Activated CD4-positive, alpha-beta T cell treated with anti-CD3 and anti-CD28 coated beads, Interleukin-10, Interleukin-2, amounts not matched to agents 100 ng/mL and 50 ng/mL, durations not matched to agents 16 hours and 8 hours (primary cell): ENCODE data around the gene NR2F1-AS1.

Experiments used
- DNase-seq: peaks from one replicate; pipeline ENCODE4 v3.0.0-alpha.2; 2020

The NR2F1-AS1 gene

DNA sequence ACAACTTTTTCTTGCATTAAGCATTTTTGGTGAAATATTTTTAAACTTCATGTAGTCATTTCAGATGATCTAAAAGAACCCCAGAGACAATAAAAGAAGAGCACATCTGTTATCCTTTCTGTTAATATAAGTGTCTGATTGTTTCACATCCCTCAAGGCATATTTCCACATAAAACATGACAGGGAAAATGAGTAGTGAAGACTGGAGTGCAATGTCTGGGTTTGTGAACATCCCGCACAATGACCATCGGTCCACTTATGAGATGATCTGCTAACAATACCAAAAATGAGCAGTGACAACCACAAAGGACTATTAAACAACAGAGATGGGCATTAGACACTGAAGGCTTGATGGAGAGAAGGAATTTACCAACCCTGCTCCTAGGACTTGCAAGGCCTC lies 209.1 kb downstream of the NR2F1-AS1 start:
- DNase-seq, result no peak

GRCh38 chr5:93364378-93364777 lies 216.6 kb downstream of the NR2F1-AS1 start:
- no peak for DNase-seq

DNA sequence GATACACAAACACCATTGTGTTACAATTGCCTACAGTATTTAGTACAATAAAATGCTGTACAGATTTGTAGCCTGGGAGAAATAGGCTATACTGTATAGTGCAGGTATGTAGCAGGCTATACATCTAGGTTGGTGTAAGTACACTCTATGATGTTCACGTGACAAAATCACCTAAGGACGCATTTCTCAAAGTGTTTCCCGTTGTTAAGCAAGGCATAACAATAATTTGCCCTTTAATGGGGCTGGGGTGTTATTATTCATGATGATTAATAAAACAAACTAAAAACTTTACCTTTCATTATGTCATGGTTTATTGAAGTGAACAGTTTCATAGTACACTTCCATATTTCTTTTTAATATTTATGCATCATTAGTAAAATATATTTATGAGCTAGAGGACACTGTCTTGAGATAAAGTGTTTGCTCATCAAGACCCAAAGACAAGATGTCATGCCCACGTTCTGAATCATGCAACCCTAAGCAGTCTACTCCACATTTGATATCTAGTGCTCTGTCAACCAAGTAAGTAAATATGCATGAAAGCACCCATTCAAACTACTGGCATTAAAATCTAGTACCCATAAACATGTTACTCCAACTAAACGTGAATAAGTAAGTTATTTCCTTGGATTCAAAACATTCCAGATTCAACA lies 220.5 kb downstream of the NR2F1-AS1 start:
- DNase-seq, result no peak

- DNase-seq, result no peak
These were observed 221.1 kb downstream of the NR2F1-AS1 start for GRCh38 chr5:93359960-93360305.
